Astrocyte (in vitro differentiated cells and primary cell): ENCODE data around the gene INSM1. TPM values are rescaled to one million over a fixed set of nuclear protein-coding genes. Genes with fewer than 3 reads are reported as not detected.
A peak's percentile ranks its signal among the peaks of the same experiment; 100 is the strongest.

Experiments used
- DNase-seq: peaks from one replicate; pipeline ENCODE4 v3.0.0-alpha.2; 2010; ENCODE audit warnings: low read depth
- FAIRE-seq: peaks from 2 replicates; lab custom pipeline; 2011; peaks lifted over from hg19 to GRCh38; lab: Jason Lieb, UNC
- H2AFZ ChIP-seq: 2 replicates; pipeline ENCODE4 v1.6.0; 2012; ENCODE audit warnings: low read depth, low read length, inconsistent platforms
- H3K27ac ChIP-seq: 2 replicates; pipeline ENCODE4 v1.5.1; 2011; ENCODE audit warnings: low read depth, low read length, inconsistent platforms
- H3K27me3 ChIP-seq: 2 replicates; pipeline ENCODE4 v1.6.0; 2011; ENCODE audit warnings: low read length, inconsistent platforms; ENCODE audit not compliant: insufficient read depth
- H3K36me3 ChIP-seq: 2 replicates; pipeline ENCODE4 v1.5.1; 2011; ENCODE audit warnings: low read length, inconsistent platforms; ENCODE audit not compliant: insufficient read depth
- H3K4me1 ChIP-seq: 2 replicates; pipeline ENCODE4 v1.5.1; 2011; ENCODE audit warnings: low read length, inconsistent platforms; ENCODE audit not compliant: insufficient read depth
- H3K4me2 ChIP-seq: 2 replicates; pipeline ENCODE4 v1.6.0; 2012; ENCODE audit warnings: low read length, inconsistent platforms
- H3K4me3 ChIP-seq: 2 replicates; pipeline ENCODE4 v1.5.1; 2011; ENCODE audit warnings: low read depth, mild to moderate bottlenecking, low read length, inconsistent platforms; ENCODE audit not compliant: insufficient read depth
- H3K79me2 ChIP-seq: 2 replicates; pipeline ENCODE4 v1.6.0; 2012; ENCODE audit warnings: mild to moderate bottlenecking, low read length, inconsistent platforms; ENCODE audit not compliant: insufficient read depth
- H3K9ac ChIP-seq: 2 replicates; pipeline ENCODE4 v1.6.0; 2012; ENCODE audit warnings: mild to moderate bottlenecking, low read length, inconsistent platforms
- H3K9me3 ChIP-seq: 2 replicates; pipeline ENCODE4 v1.5.1; 2012; ENCODE audit warnings: low read depth, mild to moderate bottlenecking, low read length, inconsistent platforms; ENCODE audit not compliant: insufficient read depth
- H4K20me1 ChIP-seq: 2 replicates; pipeline ENCODE4 v1.6.0; 2012; ENCODE audit warnings: low read length, inconsistent platforms; ENCODE audit not compliant: insufficient read depth
- H3K27ac Mint-ChIP-seq: one replicate; pipeline ENCODE4 v1.8.0; 2021; ENCODE audit warnings: mild to moderate bottlenecking, mixed read lengths; ENCODE audit not compliant: unreplicated experiment
- H3K27me3 Mint-ChIP-seq: one replicate; pipeline ENCODE4 v1.8.0; 2021; ENCODE audit warnings: low read depth, mixed read lengths; ENCODE audit not compliant: unreplicated experiment
- H3K36me3 Mint-ChIP-seq: one replicate; pipeline ENCODE4 v1.8.0; 2021; ENCODE audit warnings: low read depth, mixed read lengths; ENCODE audit not compliant: unreplicated experiment
- H3K4me1 Mint-ChIP-seq: one replicate; pipeline ENCODE4 v1.8.0; 2021; ENCODE audit warnings: low read depth, mixed read lengths; ENCODE audit not compliant: unreplicated experiment
- H3K4me3 Mint-ChIP-seq: one replicate; pipeline ENCODE4 v1.8.0; 2021; ENCODE audit warnings: mild to moderate bottlenecking, moderate library complexity, mixed read lengths; ENCODE audit not compliant: unreplicated experiment
- H3K9me3 Mint-ChIP-seq: one replicate; pipeline ENCODE4 v1.8.0; 2021; ENCODE audit warnings: mild to moderate bottlenecking, mixed read lengths; ENCODE audit not compliant: unreplicated experiment
- CTCF ChIP-seq: IDR thresholded peaks from 2 replicates; pipeline ENCODE4 v1.5.1; 2011; ENCODE audit warnings: low read depth, mild to moderate bottlenecking, inconsistent platforms, low read length, moderate library complexity; ENCODE audit not compliant: insufficient read depth
- EZH2 ChIP-seq: IDR thresholded peaks from 2 replicates; pipeline ENCODE4 v1.6.1; 2012; ENCODE audit warnings: mild to moderate bottlenecking, low read length, inconsistent platforms; ENCODE audit not compliant: insufficient read depth
- total RNA-seq: library from RNA; stranded (reverse); gene quantifications from 2 replicates; pipeline ENCODE4 v1.2.1, GENCODE V29; 2021

The INSM1 gene
- total RNA-seq, 1 donor from 2014 or later, result 0.09 TPM

GRCh38 chr20:20370094-20370575, 2.2 kb downstream of the INSM1 start:
- DNase-seq, result no peak

GRCh38 chr20:20371083-20371482, 3.2 kb downstream of the INSM1 start:
- H3K4me3 Mint-ChIP-seq, result no peak overlapping the region
- FAIRE-seq, result no peak

More at GRCh38 chr20:20370094-20370575, 2.2 kb downstream of the INSM1 start:
- H3K79me2 ChIP-seq, result no peaks in the 10 kb centered on the region
- H2AFZ ChIP-seq, result no peak overlapping the region
- H3K4me2 ChIP-seq, result no peak overlapping the region
- Mint-ChIP-seq H3K27me3 (peaks cover 67% of the 10 kb centered on the region), H3K4me3 (peak overlapping the region; percentile 81), H3K9me3 (peaks cover 11% of the 10 kb centered on the region), H3K27ac (peak overlapping the region; percentile 92), H3K36me3 (no peaks in the 10 kb centered on the region), H3K4me1 (peaks cover 6% of the 10 kb centered on the region)
- H3K4me1 ChIP-seq, result no peaks in the 10 kb centered on the region
- H3K36me3 ChIP-seq, result no peaks in the 10 kb centered on the region
- peaks cover 4% of the 10 kb centered on the region for H3K9me3 ChIP-seq
- no peak overlapping the region for H3K4me3 ChIP-seq
- no peak for FAIRE-seq
- peaks cover 69% of the 10 kb centered on the region for H3K27me3 ChIP-seq
- H3K9ac ChIP-seq, result no peak overlapping the region
- H3K27ac ChIP-seq, result no peak overlapping the region
- TF ChIP-seq EZH2 (no peak), CTCF (no peak)
- H4K20me1 ChIP-seq, result peaks cover 4% of the 10 kb centered on the region

More at GRCh38 chr20:20371083-20371482, 3.2 kb downstream of the INSM1 start:
- H3K27me3 Mint-ChIP-seq, result peaks cover 69% of the 10 kb centered on the region
- TF ChIP-seq CTCF (no peak), EZH2 (no peak)
- peaks cover 6% of the 10 kb centered on the region for H3K4me1 Mint-ChIP-seq
- Histone ChIP-seq H3K4me3 (no peak overlapping the region), H4K20me1 (peaks cover 4% of the 10 kb centered on the region), H2AFZ (no peak overlapping the region), H3K4me1 (no peaks in the 10 kb centered on the region), H3K9me3 (peaks cover 4% of the 10 kb centered on the region), H3K36me3 (no peaks in the 10 kb centered on the region), H3K79me2 (no peaks in the 10 kb centered on the region), H3K9ac (no peak overlapping the region), H3K27me3 (peaks cover 67% of the 10 kb centered on the region), H3K27ac (no peak overlapping the region), H3K4me2 (no peak overlapping the region)
- peaks cover 7% of the 10 kb centered on the region for H3K9me3 Mint-ChIP-seq
- H3K27ac Mint-ChIP-seq, result no peak overlapping the region
- no peaks in the 10 kb centered on the region for H3K36me3 Mint-ChIP-seq
- no peak for DNase-seq
